ENCODE measurements around the gene SH3BP5.

SH3BP5 gene

DNA sequence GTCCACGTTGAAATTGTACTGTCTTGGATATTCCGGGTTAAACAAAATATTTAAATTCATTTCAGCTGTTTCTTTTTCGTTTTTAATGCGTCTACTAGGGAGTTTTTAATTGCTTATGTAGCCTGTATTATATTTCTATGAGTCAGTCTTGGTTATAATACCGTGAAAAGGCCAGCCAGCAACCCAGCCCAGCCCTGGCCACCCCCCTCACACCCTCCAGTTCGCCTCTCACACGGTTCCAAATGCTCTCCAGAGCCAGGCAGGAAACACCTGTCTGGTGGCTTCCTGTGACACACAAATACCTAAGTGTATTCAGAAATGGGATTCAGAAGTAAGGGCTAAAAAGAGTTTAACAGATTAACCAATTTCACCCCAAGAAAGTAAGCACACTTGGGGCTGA lies 4.4 kb downstream of the SH3BP5 start:
- TF ChIP-seq, protein P1, sequence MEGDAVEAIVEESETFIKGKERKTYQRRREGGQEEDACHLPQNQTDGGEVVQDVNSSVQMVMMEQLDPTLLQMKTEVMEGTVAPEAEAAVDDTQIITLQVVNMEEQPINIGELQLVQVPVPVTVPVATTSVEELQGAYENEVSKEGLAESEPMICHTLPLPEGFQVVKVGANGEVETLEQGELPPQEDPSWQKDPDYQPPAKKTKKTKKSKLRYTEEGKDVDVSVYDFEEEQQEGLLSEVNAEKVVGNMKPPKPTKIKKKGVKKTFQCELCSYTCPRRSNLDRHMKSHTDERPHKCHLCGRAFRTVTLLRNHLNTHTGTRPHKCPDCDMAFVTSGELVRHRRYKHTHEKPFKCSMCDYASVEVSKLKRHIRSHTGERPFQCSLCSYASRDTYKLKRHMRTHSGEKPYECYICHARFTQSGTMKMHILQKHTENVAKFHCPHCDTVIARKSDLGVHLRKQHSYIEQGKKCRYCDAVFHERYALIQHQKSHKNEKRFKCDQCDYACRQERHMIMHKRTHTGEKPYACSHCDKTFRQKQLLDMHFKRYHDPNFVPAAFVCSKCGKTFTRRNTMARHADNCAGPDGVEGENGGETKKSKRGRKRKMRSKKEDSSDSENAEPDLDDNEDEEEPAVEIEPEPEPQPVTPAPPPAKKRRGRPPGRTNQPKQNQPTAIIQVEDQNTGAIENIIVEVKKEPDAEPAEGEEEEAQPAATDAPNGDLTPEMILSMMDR (IDR thresholded peaks at IDR 0.05; ENCODE audit: borderline replicate concordance, control extremely low read depth, extremely low read depth, insufficient read depth, missing control alignments) = no peak
- DNase-seq (ENCODE audit: low spot score) = no peak
- in situ Hi-C loops (cut with MboI; ENCODE audit: low sequenced_read_pairs, unreplicated experiment) = loop anchor here (10.0 kb wide), 1 partner anchor 53 kb away; no protein-coding TSS in a partner anchor

- TF ChIP-seq, protein P1 (IDR thresholded peaks at IDR 0.05; ENCODE audit: borderline replicate concordance, control extremely low read depth, extremely low read depth, insufficient read depth, missing control alignments) = no peak
Observed at GRCh38 chr3:15326673-15327072, 5.7 kb downstream of the SH3BP5 start.

DNA sequence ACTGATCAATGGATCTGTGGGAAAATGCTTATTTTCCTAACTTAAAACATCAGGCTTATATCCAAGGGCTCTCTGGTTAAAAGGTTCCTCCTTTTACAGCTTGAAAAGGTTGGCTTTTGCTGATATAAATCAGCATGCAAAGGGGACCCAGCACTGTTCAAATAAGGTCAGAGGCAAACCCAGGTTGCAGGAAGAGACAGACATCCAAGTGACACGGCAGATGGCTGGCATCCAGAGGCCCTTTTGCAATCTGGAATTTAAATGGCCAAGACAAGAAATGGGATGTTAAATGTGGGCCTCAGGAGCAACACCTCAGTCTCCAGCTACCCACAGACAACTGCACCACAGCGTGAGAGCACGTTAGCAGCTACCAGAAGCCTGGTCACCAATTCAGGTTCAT lies 6.3 kb downstream of the SH3BP5 start:
- in situ Hi-C loops (cut with MboI; ENCODE audit: low sequenced_read_pairs, unreplicated experiment) = loop anchor here (10.0 kb wide), 1 partner anchor 51 kb away; no protein-coding TSS in a partner anchor
- DNase-seq (ENCODE audit: low spot score) = no peak
- TF ChIP-seq, protein P1 (IDR thresholded peaks at IDR 0.05; ENCODE audit: borderline replicate concordance, control extremely low read depth, extremely low read depth, insufficient read depth, missing control alignments) = no peak

More at GRCh38 chr3:15326673-15327072, 5.7 kb downstream of the SH3BP5 start:
- DNase-seq (ENCODE audit: low spot score) = no peak
- in situ Hi-C loops (cut with MboI; ENCODE audit: low sequenced_read_pairs, unreplicated experiment) = loop anchor here (10.0 kb wide), 1 partner anchor 52 kb away; no protein-coding TSS in a partner anchor

GRCh38 chr3:15325228-15325627 lies 7.2 kb downstream of the SH3BP5 start:
- no peak for DNase-seq (ENCODE audit: low spot score)
- in situ Hi-C loops (cut with MboI; ENCODE audit: low sequenced_read_pairs, unreplicated experiment) = loop anchor here (10.0 kb wide), 1 partner anchor 50 kb away; no protein-coding TSS in a partner anchor
- TF ChIP-seq, protein P1 (IDR thresholded peaks at IDR 0.05; ENCODE audit: borderline replicate concordance, control extremely low read depth, extremely low read depth, insufficient read depth, missing control alignments) = no peak

- DNase-seq (ENCODE audit: low spot score) = no peak
- TF ChIP-seq, protein P1 (IDR thresholded peaks at IDR 0.05; ENCODE audit: borderline replicate concordance, control extremely low read depth, extremely low read depth, insufficient read depth, missing control alignments) = no peak
- in situ Hi-C loops (cut with MboI; ENCODE audit: low sequenced_read_pairs, unreplicated experiment) = loop anchor here (10.0 kb wide), 1 partner anchor 50 kb away; no protein-coding TSS in a partner anchor
Observed at GRCh38 chr3:15324379-15324808, 8.0 kb downstream of the SH3BP5 start.

DNA sequence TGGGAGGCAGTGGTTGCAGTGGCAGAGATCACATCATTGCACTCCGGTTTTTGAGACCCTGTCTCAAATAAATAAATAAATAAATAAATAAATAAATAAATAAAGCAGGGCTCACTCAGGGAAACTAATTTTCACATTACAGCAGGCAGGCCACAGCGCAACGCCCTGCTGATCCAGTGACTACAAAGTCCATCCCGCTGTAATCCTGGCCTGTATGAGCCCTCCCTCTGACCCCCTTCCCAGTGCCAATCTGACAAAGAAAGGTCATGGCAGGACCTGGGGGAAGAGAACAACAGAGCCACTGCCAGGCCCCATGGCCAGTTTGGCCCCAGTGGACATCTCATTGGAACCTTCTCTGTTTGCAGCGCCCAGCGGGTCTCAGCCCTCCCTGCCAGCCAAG lies 9.3 kb downstream of the SH3BP5 start:
- in situ Hi-C loops (cut with MboI; ENCODE audit: low sequenced_read_pairs, unreplicated experiment) = loop anchor here (10.0 kb wide), 1 partner anchor 48 kb away; no protein-coding TSS in a partner anchor
- DNase-seq (ENCODE audit: low spot score) = no peak
- TF ChIP-seq, protein P1 (IDR thresholded peaks at IDR 0.05; ENCODE audit: borderline replicate concordance, control extremely low read depth, extremely low read depth, insufficient read depth, missing control alignments) = no peak
